GM12878 (cell line): Measurements from ENCODE around the gene NPY2R. TPM values are rescaled to one million over a fixed set of nuclear protein-coding genes. Genes with fewer than 3 reads are reported as not detected.

Source experiments
- ATAC-seq: fragments of 200-7000 bp; cut with Tn5 transposase; 3 replicates; pipeline ENCODE4 v1.9.1; 2020; ENCODE audit warnings: mild to moderate bottlenecking, moderate library complexity
- BruUV-seq: library from RNA; stranded (reverse); fragments of 400-500 nt; replicated peaks from 2 replicates; lab custom pipeline; 2021; lab: Mats Ljungman, UMichigan
- CTCF ChIA-PET: fragments of 300-600 bp; sonication (Branson Sonifier 250); formaldehyde crosslinking; extraction: SDS; loops from one replicate; lab custom pipeline; 2021; ENCODE audit warnings: inconsistent platforms; lab: Yijun Ruan, JAX
- POLR2A ChIA-PET: fragments of 350-600 bp; formaldehyde crosslinking; extraction: SDS; loops from one replicate; lab custom pipeline; 2021; ENCODE audit warnings: inconsistent platforms; lab: Charles Lee
- RAD21 ChIA-PET: fragments of 300-600 bp; sonication (Branson Sonifier 250); formaldehyde crosslinking; loops from one replicate; lab custom pipeline; 2023; ENCODE audit warnings: antibody characterized with exemption; ENCODE audit not compliant: unreplicated experiment; lab: Charles Lee
- SMC1A ChIA-PET: fragments of 300-600 bp; sonication (Branson Sonifier 250); formaldehyde crosslinking; loops from one replicate; lab custom pipeline; 2023; ENCODE audit not compliant: unreplicated experiment, uncharacterized antibody; lab: Charles Lee
- DNase-seq: peaks from one replicate; pipeline ENCODE4 v3.0.0-alpha.2; 2011; ENCODE audit warnings: low read depth, low spot score
- FAIRE-seq: peaks from 3 replicates; lab custom pipeline; 2011; peaks lifted over from hg19 to GRCh38; lab: Jason Lieb, UNC
- H2AFZ ChIP-seq: 2 replicates; pipeline ENCODE4 v1.6.0; 2011; ENCODE audit warnings: low read depth, low read length, control low read depth; ENCODE audit not compliant: control insufficient read depth
- H3K27ac ChIP-seq: 2 replicates; pipeline ENCODE4 v1.5.1; 2011; ENCODE audit warnings: control low read depth; ENCODE audit not compliant: control insufficient read depth, insufficient read depth
- H3K27me3 ChIP-seq, 2 experiments: replicated peaks in 1 of 2; 2 replicates each; pipeline versions ENCODE4 v1.6.0 to v1.6.1; 2011; ENCODE audit warnings: low read length in 1 of 2; ENCODE audit not compliant: control insufficient read depth in 2 of 2, insufficient read depth in 2 of 2
- H3K36me3 ChIP-seq, 2 experiments: 2 replicates each; pipeline ENCODE4 v1.5.1; 2011; ENCODE audit warnings: low read length in 1 of 2; ENCODE audit not compliant: control insufficient read depth in 2 of 2, insufficient read depth in 2 of 2
- H3K4me1 ChIP-seq: 2 replicates; pipeline ENCODE4 v1.6.1; 2011; ENCODE audit warnings: mild to moderate bottlenecking, low read length, moderate library complexity, mixed read lengths; ENCODE audit not compliant: control insufficient read depth, insufficient read depth
- H3K4me2 ChIP-seq: 2 replicates; pipeline ENCODE4 v1.6.0; 2011; ENCODE audit warnings: control low read depth; ENCODE audit not compliant: control insufficient read depth, insufficient read depth
- H3K4me3 ChIP-seq: fragments of 200-600 bp; sonication (generic); 2 replicates; pipeline ENCODE4 v1.5.1; 2016
- H3K79me2 ChIP-seq: 2 replicates; pipeline ENCODE4 v1.6.0; 2011; ENCODE audit warnings: low read length; ENCODE audit not compliant: control insufficient read depth, insufficient read depth
- H3K9ac ChIP-seq: 2 replicates; pipeline ENCODE4 v1.8.0; 2011; ENCODE audit warnings: low read length, control low read depth, mixed read lengths; ENCODE audit not compliant: control insufficient read depth, insufficient read depth
- H3K9me3 ChIP-seq: replicated peaks from 3 replicates; pipeline ENCODE4 v1.5.1; 2011; ENCODE audit warnings: mild to moderate bottlenecking, low read length; ENCODE audit not compliant: control insufficient read depth, insufficient read depth
- H4K20me1 ChIP-seq: 2 replicates; pipeline ENCODE4 v1.6.0; 2011; ENCODE audit not compliant: control insufficient read depth, insufficient read depth
- CBFB ChIP-seq: IDR thresholded peaks from 2 replicates; pipeline ENCODE4 v1.6.1; 2016; ENCODE audit warnings: antibody characterized with exemption, low read depth
- EGR1 ChIP-seq, 2 experiments: IDR thresholded peaks; 1 replicate in 1 of 2; 2 replicates in 1 of 2; pipeline ENCODE4 v1.6.1; 2011 to 2012; ENCODE audit warnings: low read depth in 2 of 2, low read length in 2 of 2, borderline replicate concordance in 1 of 2, mild to moderate bottlenecking in 1 of 2, moderate library complexity in 1 of 2
- JUNB ChIP-seq: IDR thresholded peaks from 2 replicates; pipeline ENCODE4 v1.6.1; 2016; ENCODE audit warnings: antibody characterized with exemption, mild to moderate bottlenecking
- RAD21 ChIP-seq: IDR thresholded peaks from 2 replicates; pipeline ENCODE4 v1.6.1; 2011; ENCODE audit warnings: mild to moderate bottlenecking, low read depth, low read length, moderate library complexity; ENCODE audit not compliant: insufficient read depth
- RCOR1 ChIP-seq: conservative IDR thresholded peaks from 2 replicates; pipeline ENCODE4 v1.6.1; 2012; ENCODE audit warnings: low read depth, low read length, improper control_type of control experiment
- SP1 ChIP-seq: IDR thresholded peaks from one replicate; pipeline ENCODE4 v1.6.1; 2011; ENCODE audit warnings: low read depth, low read length
- STAT1 ChIP-seq: fragments of 450-650 bp; conservative IDR thresholded peaks from 2 replicates; pipeline ENCODE4 v1.6.1; 2014; ENCODE audit warnings: antibody characterized with exemption, mild to moderate bottlenecking
- WGBS: methylation state at CpG from one replicate; pipeline ENCODE4 v1.1.6; 2016; ENCODE audit warnings: low lambda C conversion rate; ENCODE audit not compliant: insufficient replicate concordance, insufficient coverage; ENCODE audit errors: missing lambda C conversion rate; 5-methylcytosine and 5-hydroxymethylcytosine counted together
- in situ Hi-C: fragments of 300-500 bp; cut with MboI; formaldehyde crosslinking; loops from 9 replicates; pipeline ENCODE4 v1.14.3; 2018; ENCODE audit warnings: mixed read lengths
- intact Hi-C: fragments of 100-400 bp; cut with micrococcal nuclease; formaldehyde crosslinking; loops from one replicate; pipeline ENCODE4 v1.14.2; 2022; ENCODE audit not compliant: unreplicated experiment
- polyA plus RNA-seq, 11 experiments: library from polyadenylated mRNA; depleted of rRNA in 4 of 11; unstranded in 6 of 11; stranded (reverse) in 5 of 11; fragments of >200 nt; fragmentation: Nextera tagmentation in 4 of 11; fragmentation: Illumina TruSeq in 1 of 11; extraction: Ambion mirVana in 4 of 11; extraction: Trizol in 1 of 11; gene quantifications; 1 replicate in 1 of 11; 2 replicates in 10 of 11; pipeline versions ENCODE4 v1.2.1 to v1.2.3, GENCODE V29; 2011 to 2016; ENCODE audit warnings: inconsistent platforms in 2 of 11, missing spikeins in 2 of 11, low read depth in 1 of 11
- total RNA-seq, 4 experiments: library from RNA; depleted of rRNA in 3 of 4; stranded (reverse); fragments of >200 nt in 3 of 4; fragmentation: Illumina TruSeq in 1 of 4; extraction: Trizol in 1 of 4; gene quantifications; 2 replicates each; pipeline versions ENCODE4 v1.2.1 to v1.2.3, GENCODE V29; 2013 to 2021

NPY2R gene
- total and polyA plus RNA-seq, 10 of the 15 experiments (the other 5 are each of a cell fraction or from before 2014, with no cell fraction given): not detected

DNA sequence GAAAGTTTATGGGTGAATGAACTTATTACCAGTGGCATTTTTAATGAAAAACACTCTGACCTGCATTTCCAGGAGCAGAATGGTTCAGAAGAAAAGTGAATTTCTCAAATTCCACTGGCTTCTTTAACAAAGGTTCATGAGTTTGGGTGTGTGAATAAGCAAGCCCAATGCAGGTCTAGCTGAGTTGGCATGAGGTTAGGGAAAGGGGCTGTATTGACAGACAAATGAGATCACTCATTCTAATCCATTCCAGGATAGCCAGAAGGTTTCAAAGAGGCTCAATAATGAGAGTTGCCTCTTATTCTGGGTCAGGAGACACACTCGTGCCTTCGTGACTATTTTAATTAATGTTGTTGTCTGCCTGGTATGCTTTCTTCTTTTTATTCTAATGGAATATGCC is 43.7 kb upstream of the NPY2R start:
- H3K36me3 ChIP-seq: no peaks in the 10 kb centered on the region
- RAD21 ChIA-PET: no interaction called here
- TF ChIP-seq STAT1 (no peak), EGR1 (IDR thresholded peaks at IDR 0.05; ENCODE audit: borderline replicate concordance in 1 of 2, low read depth in 2 of 2, low read length in 2 of 2) (no peak), JUNB (no peak), RCOR1 (no peak)
- H3K9ac ChIP-seq: no peak overlapping the region
- no peak for FAIRE-seq
- no peak overlapping the region for H3K4me3 ChIP-seq
- intact Hi-C loops (no loop called here), in situ Hi-C loops (no loop called here)
- no TSS peak for BruUV-seq
- SMC1A ChIA-PET: no interaction called here
- no peak for ATAC-seq
- DNase-seq: no peak
- POLR2A ChIA-PET: no interaction called here
- no peaks in the 10 kb centered on the region for H3K4me1 ChIP-seq
- H3K27me3 ChIP-seq: no peaks in the 10 kb centered on the region
- H4K20me1 ChIP-seq: no peaks in the 10 kb centered on the region
- H3K9me3 ChIP-seq: no peaks in the 10 kb centered on the region
- H3K79me2 ChIP-seq: no peaks in the 10 kb centered on the region
- H3K4me2 ChIP-seq: no peak overlapping the region
- CTCF ChIA-PET: no interaction called here
- WGBS: 0% methylated on average over 2 of the region's 2 CpGs
- no peak overlapping the region for H3K27ac ChIP-seq
- no peak overlapping the region for H2AFZ ChIP-seq

DNA sequence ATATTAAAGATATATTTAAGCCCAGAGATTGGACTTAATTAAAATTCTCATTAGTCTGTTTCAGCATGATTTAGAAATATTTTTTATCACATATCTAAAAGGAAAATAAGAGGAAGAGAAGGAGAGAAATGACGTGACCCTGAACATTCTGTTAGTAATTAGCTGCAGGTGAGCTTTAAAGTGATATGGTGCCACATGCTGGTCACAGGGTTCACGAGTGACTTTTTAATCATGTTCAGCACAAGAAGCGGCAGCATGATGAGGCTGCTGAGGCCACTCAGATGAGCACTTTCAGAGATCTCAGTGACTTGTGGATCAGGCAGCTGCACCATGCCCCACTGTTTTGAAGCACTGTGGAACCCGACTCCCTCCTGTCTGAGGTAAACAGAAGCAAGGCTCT is 37.9 kb upstream of the NPY2R start:
- CTCF ChIA-PET: no interaction called here
- no peaks in the 10 kb centered on the region for H3K9me3 ChIP-seq
- FAIRE-seq (no peak), DNase-seq (no peak), ATAC-seq (no peak)
- 0 out of 2 replicates have a peak, but pooled peaks have one; percentile 12 for TF ChIP-seq RAD21
- TF ChIP-seq CBFB: no peak
- no peak for TF ChIP-seq SP1
- H3K27ac ChIP-seq: no peak overlapping the region
- 12% methylated on average over 4 of the region's 4 CpGs for WGBS
- RAD21 ChIA-PET: no interaction called here
- POLR2A ChIA-PET: no interaction called here
- SMC1A ChIA-PET: no interaction called here
- H3K4me2 ChIP-seq: no peak overlapping the region
- in situ Hi-C loops: no loop called here
- H3K36me3 ChIP-seq: no peaks in the 10 kb centered on the region
- no peak overlapping the region for H3K9ac ChIP-seq
- H3K79me2 ChIP-seq: no peaks in the 10 kb centered on the region
- H3K27me3 ChIP-seq: no peaks in the 10 kb centered on the region
- BruUV-seq: no TSS peak
- H4K20me1 ChIP-seq: no peaks in the 10 kb centered on the region
- no peaks in the 10 kb centered on the region for H3K4me1 ChIP-seq
- no peak overlapping the region for H2AFZ ChIP-seq
- intact Hi-C loops: no loop called here
- H3K4me3 ChIP-seq: no peak overlapping the region
